ENCODE measurements around the gene CD72.

- TF ChIP-seq EZH2 (IDR thresholded peaks at IDR 0.05; ENCODE audit: borderline replicate concordance, low read length) (no peak), CTCF (conservative IDR thresholded peaks at IDR 0.05 in 1 of 2, IDR thresholded peaks at IDR 0.05 in 1 of 2; ENCODE audit: extremely low read depth in 1 of 2, insufficient read depth in 1 of 2, low read depth in 1 of 2, low read length in 2 of 2) (no peak)
Observed at GRCh38 chr9:35577486-35577885, 40.7 kb downstream of the CD72 start.

Data from mammary epithelial cell (primary cell).